ENCODE measurements around the gene IFNGR2.
"Not testable (repeated sequence)": the region's sequence is repeated elsewhere in the genome, so short reads cannot be mapped to it uniquely, and the experiment has no call there.

The IFNGR2 gene

DNA sequence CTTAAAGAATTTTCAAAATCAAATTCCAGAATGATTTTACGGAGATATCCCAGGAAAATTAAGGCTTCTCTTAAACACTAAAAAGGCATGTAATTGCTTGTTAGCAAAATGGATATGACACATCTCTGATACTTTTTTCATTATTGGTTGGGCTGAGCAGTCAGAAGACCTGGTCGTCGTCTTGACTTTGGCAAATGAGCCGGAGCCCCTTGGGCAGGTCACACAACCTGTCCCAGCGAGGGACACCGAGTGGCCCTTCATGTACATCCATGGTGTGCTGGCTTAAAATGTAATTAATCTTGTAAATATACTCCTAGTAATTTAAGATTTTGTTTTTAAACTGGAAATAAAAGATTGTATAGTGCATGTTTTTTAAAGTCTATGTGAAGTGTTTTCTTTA is 33.9 kb downstream of the IFNGR2 start:
- DNase-seq (ENCODE audit: low spot score) = no peak

- peak; percentile 76 for DNase-seq (ENCODE audit: low spot score)
Measured at GRCh38 chr21:33441489-33442477, 38.6 kb downstream of the IFNGR2 start.

DNA sequence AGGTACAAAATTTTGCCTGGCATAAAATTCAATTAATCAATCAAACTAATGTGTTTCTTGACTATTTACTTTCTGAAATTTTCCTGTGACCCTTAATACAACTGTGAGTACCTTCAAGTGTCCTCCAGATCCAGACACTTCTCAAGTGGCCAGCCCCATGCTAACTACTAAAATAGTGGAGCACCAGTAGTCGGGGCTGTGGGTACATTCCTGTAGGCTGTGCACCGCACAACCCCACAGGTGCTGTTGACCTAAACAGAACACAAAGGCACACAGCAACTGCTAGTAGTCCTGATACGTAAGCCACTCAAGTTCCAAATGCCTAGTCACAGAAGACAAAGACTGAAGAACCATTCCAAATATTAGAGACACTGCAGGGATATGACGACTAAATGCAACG is 40.0 kb downstream of the IFNGR2 start:
- no peak for DNase-seq (ENCODE audit: low spot score)

DNA sequence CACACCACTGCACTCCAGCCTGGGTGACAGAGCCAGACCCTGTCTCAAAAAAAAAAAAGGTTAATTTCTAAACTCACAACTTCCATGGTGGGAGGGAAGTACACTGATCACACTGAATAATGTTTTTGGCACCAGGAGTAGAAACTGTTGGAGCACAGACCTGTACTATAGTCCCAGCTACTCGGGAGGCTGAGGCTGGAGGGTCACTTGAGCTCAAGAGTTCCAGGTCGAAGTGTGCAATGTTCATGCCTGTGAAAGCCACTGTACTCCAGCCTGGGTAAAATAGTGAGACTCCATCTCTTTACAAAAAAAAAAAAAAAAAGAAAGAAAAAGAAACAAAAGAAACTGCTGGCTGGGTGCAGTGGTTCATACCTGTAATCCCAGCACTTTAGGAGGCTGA is 41.3 kb downstream of the IFNGR2 start:
- DNase-seq (ENCODE audit: low spot score) = no peak

DNA sequence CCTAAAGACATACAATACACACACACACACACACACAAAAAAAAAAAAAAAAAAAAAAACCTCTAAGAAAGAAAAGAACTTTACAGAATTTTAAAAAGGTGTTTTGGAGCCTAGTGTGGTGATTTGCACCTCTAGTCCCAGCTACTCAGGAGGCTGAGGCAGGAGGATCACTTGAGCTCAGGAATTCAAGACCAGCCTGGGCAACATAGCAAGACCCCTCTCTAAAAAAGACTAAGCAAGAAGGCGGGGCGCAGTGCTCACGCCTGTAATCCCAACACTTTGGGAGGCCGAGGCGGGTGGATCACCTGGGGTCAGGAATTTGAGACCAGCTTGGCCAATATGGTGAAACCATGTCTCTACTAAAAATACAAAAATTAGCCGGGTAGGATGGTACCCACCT is 43.4 kb downstream of the IFNGR2 start:
- not testable (repeated sequence) for DNase-seq (ENCODE audit: low spot score)

DNA sequence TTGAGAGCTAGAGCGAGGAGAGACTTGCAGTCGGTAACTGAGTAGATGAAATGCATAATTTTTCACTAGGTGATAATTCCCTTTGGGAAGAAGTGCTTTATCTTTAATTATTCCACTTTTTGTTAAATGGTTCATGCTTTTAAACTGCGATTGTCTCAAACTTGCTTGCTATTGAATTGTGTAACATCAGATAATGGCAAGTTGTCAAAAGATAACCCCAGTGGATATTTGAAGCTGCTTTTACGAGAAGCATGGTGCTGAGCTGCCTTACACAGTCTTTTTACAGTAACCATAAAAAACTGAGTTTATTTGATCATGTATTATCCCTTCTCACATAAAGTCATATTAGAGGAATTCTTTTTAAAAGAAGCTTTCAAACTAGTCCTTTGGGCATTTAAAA is 46.4 kb downstream of the IFNGR2 start:
- DNase-seq (ENCODE audit: low spot score) = no peak

DNA sequence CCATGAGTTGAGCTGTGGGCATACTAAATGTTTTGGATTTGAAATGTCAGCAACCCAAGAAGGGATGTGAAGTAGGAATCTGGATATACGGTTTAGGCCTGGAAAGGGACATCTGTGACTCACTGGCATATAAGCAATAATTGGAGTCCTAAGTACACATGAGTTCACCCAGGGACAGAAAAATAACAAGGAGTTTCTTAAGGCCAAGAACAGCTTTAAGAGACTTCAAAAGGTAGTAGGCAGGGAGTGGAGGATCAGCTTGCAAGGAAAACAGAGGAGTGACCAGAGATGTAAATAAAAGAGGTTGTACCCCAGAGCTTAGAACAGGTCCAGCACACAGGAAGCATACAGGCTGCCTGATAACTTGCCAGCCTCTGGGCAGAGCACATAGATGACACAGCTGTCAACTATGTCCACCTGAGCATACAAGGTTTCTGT is 48.4 kb downstream of the IFNGR2 start:
- DNase-seq (ENCODE audit: low spot score) = peak; percentile 14

- no peak for DNase-seq (ENCODE audit: low spot score)
Measured at GRCh38 chr21:33452362-33452761, 49.1 kb downstream of the IFNGR2 start.

GRCh38 chr21:33455686-33456446 is 52.7 kb downstream of the IFNGR2 start:
- no peak for DNase-seq (ENCODE audit: low spot score)

GRCh38 chr21:33458861-33459260 is 55.6 kb downstream of the IFNGR2 start:
- DNase-seq (ENCODE audit: low spot score) = no peak

DNA sequence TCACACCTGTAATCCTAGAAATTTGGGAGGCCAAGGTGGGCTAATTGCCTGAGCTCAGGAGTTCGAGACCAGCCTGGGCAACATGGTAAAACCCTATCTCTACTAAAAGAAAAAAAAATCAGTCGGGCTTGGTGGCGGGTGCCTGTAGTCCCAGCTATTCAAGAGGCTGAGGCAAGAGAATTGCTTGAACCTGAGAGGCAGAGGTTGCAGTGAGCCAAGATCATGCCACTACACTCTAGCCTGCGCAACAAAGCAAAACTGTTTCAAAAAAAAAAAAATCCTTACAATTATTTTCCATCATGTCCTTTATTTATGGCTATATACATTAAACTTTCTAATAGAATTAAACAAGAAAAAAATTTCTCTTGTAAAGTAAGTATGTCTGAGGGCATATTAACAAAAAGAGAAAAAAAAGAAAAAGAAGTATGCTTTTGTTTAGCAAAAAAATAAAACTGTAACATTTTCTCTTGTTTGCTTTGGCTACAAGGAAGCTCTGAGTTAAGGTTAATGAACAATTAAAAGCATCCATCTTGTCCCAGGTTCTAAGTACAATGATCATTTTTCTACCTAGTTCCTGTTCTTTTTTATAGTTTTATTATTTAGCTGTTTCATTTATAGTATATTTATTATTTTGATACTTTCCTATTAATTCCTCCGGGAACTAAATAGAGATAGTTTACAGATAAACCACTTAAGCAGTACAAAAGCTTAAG is 58.5 kb downstream of the IFNGR2 start:
- DNase-seq (ENCODE audit: low spot score) = no peak

DNA sequence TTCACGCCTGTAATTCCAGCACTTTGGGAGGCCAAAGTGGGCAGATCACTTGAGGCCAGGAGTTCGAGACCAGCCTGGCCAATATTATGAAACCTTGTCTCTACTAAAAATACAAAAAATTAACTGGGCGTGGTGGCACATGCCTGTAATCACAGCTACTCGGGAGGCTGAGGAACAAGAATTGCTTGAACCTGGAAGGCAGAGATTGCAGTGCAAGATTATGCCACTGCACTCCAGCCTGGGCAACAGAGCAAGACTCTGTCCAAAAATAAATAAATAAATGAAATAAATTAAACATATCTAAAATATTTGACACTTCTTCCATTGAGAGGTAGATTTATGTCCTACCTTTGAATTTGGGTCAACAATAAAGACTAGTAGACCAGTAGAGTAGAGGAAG is 66.0 kb downstream of the IFNGR2 start:
- not testable (repeated sequence) for DNase-seq (ENCODE audit: low spot score)

DNA sequence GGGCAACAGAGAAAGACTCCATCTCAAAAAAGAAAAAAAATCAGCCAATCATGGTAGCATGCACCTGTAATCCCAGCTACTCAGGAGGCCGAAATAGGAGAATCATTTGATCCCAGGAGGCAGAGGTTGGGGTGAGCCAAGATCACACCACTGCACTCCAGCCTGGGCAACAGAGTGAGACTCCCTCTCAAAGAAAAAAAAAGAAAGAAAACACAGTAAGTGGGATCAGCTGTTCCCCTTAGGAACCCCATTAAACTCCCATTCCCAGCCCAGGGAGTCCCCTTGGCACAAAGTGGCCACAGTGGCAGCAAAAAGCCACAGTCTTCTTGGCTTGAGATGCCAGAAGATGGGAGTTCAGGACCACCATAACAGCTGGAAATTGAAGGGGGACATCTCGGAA is 67.5 kb downstream of the IFNGR2 start:
- DNase-seq (ENCODE audit: low spot score) = no peak

DNA sequence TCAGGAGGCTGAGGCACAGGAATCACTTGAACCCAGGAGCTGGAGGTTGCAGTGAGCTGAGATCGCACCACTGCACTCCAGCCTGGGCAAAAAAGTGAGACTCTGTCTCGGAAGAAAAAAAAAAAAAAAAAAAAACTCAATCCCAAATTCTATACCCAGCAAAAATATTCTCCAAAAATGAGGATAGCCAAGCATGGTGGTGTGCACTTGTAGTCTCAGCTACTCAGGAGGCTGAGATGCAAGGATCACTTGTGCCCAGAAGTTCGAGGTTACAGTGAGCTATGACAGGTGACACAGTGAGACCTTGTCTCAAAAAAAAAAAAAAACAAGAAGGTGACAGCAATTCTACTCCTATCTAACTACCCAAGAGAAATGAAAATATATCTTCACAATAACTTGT is 70.1 kb downstream of the IFNGR2 start:
- no peak for DNase-seq (ENCODE audit: low spot score)

- DNase-seq (ENCODE audit: low spot score) = no peak
Measured at GRCh38 chr21:33477066-33477465, 73.9 kb downstream of the IFNGR2 start.

GRCh38 chr21:33478182-33478581 is 75.0 kb downstream of the IFNGR2 start:
- no peak for DNase-seq (ENCODE audit: low spot score)

- peak; percentile 57 for DNase-seq (ENCODE audit: low spot score)
Measured at GRCh38 chr21:33478935-33479678, 75.9 kb downstream of the IFNGR2 start.

GRCh38 chr21:33479679-33480480 is 76.7 kb downstream of the IFNGR2 start, which contains the start of gene TMEM50B:
Gene TMEM50B, minus strand, starts transcription at chr21:33479974. Its CDS starts 11,089 bp downstream, at chr21:33468885.
- DNase-seq (ENCODE audit: low spot score) = peak; percentile 97

DNA sequence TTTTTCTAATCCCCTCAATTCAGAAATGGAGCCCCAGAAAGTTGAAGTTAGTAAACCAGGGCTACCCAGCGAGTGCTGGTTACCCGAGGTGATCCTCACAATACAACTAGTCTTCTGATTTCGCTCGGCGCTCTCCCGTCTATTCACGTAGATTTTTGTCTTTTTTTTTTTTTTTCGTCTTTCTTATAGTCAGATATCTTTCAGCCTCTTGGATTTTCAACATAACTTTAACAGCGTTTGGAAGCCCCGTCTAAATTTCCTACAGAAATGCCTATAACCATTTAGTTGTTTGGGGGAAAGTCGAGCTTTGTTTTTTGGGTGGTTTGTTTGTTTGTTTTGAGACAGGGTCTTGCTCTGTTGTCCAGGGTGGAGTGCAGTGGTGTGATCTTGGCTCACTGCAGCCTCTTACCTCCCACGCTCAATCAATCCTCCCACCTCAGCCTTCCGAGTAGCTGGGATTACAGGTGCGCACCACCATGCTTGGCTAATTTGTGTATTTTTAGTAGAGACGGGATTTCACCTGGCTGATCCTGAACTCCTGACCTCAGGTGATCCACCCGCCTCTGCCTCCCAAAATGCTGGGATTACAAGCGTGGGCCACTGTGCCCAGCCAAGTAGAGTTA is 77.4 kb downstream of the IFNGR2 start:
- no peak for DNase-seq (ENCODE audit: low spot score)

DNA sequence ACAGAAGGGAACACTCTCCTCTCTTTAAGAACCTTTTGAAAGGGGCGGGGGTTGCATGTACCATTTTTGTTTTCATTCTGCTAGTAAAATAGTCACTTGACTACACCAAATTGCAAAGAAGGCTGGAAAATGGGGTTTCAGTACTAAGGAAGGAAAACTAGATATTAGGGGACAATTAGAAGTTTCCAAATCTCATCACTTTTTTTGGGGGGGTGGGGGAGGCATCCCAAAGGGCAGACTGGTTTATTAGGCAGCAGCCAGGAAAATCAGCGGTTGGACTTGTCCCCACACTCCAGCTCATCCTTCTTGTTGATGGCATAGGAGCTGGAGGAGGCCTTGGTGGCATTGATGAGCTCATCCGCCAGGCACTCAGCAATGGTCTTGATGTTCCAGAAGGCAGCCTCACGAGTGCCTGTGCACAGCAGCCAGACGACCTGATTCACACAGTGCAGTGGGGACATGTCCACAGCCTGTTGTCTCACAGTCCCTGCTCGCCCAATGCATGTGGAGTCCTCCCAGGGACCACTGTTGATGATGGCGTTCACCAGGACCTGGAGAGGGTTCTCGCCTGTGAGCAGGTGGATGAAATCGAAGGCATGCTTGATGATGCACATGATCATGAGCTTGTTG is 78.2 kb downstream of the IFNGR2 start:
- DNase-seq (ENCODE audit: low spot score) = no peak
